GM19351 (cell line): ENCODE measurements around the gene MMP2.

Experiments used
- ATAC-seq: cut with Tn5 transposase; IDR thresholded peaks from one replicate; pipeline ENCODE4 v1.9.1; 2021; ENCODE audit warnings: mild to moderate bottlenecking, moderate library complexity; ENCODE audit not compliant: unreplicated experiment

MMP2 gene

GRCh38 chr16:55468352-55468990 lies 10.5 kb upstream of the MMP2 start:
- no peak for ATAC-seq

GRCh38 chr16:55469821-55470532 lies 9.0 kb upstream of the MMP2 start:
- ATAC-seq = no peak

- ATAC-seq = no peak
Measured at GRCh38 chr16:55470533-55471371, 8.2 kb upstream of the MMP2 start.

GRCh38 chr16:55471448-55472097 lies 7.4 kb upstream of the MMP2 start:
- peak; percentile 92 for ATAC-seq

GRCh38 chr16:55473587-55473986 lies 5.4 kb upstream of the MMP2 start:
- ATAC-seq = no peak

- no peak for ATAC-seq
Measured at GRCh38 chr16:55474821-55475220, 4.2 kb upstream of the MMP2 start.

- ATAC-seq = no peak
Measured at GRCh38 chr16:55475919-55476318, 3.1 kb upstream of the MMP2 start.

- no peak for ATAC-seq
Measured at GRCh38 chr16:55476625-55477533, 2.1 kb upstream of the MMP2 start.

- ATAC-seq = no peak
Measured at GRCh38 chr16:55477736-55478135, 1.3 kb upstream of the MMP2 start.

- no peak for ATAC-seq
Measured at GRCh38 chr16:55479430-55480140, 587 bp downstream of the MMP2 start.

- no peak for ATAC-seq
Measured at GRCh38 chr16:55480228-55480655, 1.2 kb downstream of the MMP2 start.

GRCh38 chr16:55481023-55481422 lies 2.0 kb downstream of the MMP2 start:
- no peak for ATAC-seq

- ATAC-seq = no peak
Measured at GRCh38 chr16:55482056-55482455, 3.1 kb downstream of the MMP2 start.

GRCh38 chr16:55487048-55487803 lies 8.2 kb downstream of the MMP2 start:
- no peak for ATAC-seq

- no peak for ATAC-seq
Measured at GRCh38 chr16:55488306-55488705, 9.3 kb downstream of the MMP2 start.

- no peak for ATAC-seq
Measured at GRCh38 chr16:55489119-55489955, 10.3 kb downstream of the MMP2 start.

GRCh38 chr16:55489956-55490265 lies 10.9 kb downstream of the MMP2 start:
- ATAC-seq = no peak

- ATAC-seq = no peak
Measured at GRCh38 chr16:55490301-55490700, 11.3 kb downstream of the MMP2 start.
